Measurements from ENCODE around the gene SAA1. TPM values are rescaled to one million over a fixed set of nuclear protein-coding genes. Genes with fewer than 3 reads are reported as not detected.

SAA1 gene
- polyA plus RNA-seq, 1 donor (not counting 4 experiments of a cell fraction or from before 2014, with no cell fraction given) = 27.5 TPM

GRCh38 chr11:18222814-18223421 lies 43.1 kb upstream of the SAA1 start:
- Histone ChIP-seq H3K4me3 (ENCODE audit: control insufficient read depth in 2 of 3, extremely low read depth in 1 of 3, insufficient read depth in 2 of 3, low read depth in 1 of 3, low read length in 3 of 3) (no peak overlapping the region), H3K9me1 (ENCODE audit: control insufficient read depth, extremely low read depth, insufficient read depth, low read length) (no peaks in the 10 kb centered on the region), H2AFZ (ENCODE audit: control insufficient read depth, low read length) (no peak overlapping the region), H3K9ac (ENCODE audit: control insufficient read depth, extremely low read depth, insufficient read depth, low read length) (no peak overlapping the region), H3K27me3 (ENCODE audit: control insufficient read depth, extremely low read depth, insufficient read depth, low read length) (peaks cover 4% of the 10 kb centered on the region), H4K20me1 (ENCODE audit: control insufficient read depth, extremely low read depth, insufficient read depth, low read length) (no peaks in the 10 kb centered on the region), H3K4me2 (ENCODE audit: control insufficient read depth, extremely low read depth, insufficient read depth, low read depth, low read length) (no peak overlapping the region), H3K4me1 (ENCODE audit: control insufficient read depth, extremely low read depth, insufficient read depth, low read length) (no peaks in the 10 kb centered on the region), H3K36me3 (ENCODE audit: control insufficient read depth in 2 of 2, extremely low read depth in 1 of 2, insufficient read depth in 2 of 2, low read length in 2 of 2) (no peaks in the 10 kb centered on the region), H3K27ac (ENCODE audit: control insufficient read depth, insufficient read depth, low read length) (no peak overlapping the region), H3K79me2 (ENCODE audit: control insufficient read depth, insufficient read depth, low read length) (no peaks in the 10 kb centered on the region), H3K9me3 (ENCODE audit: control insufficient read depth, low read depth, low read length) (no peaks in the 10 kb centered on the region)
- dilution Hi-C loops (cut with MboI; ENCODE audit: extremely low pct_ligation_motif_present, low sequenced_read_pairs) = no loop called here
- no peak for TF ChIP-seq CTCF (optimal IDR thresholded peaks at IDR 0.05 in 1 of 3, IDR thresholded peaks at IDR 0.05 in 1 of 3, conservative IDR thresholded peaks at IDR 0.05 in 1 of 3; ENCODE audit: extremely low read depth in 1 of 3, insufficient read depth in 2 of 3, low read length in 3 of 3)
- no peak for TF ChIP-seq EZH2 (IDR thresholded peaks at IDR 0.05; ENCODE audit: low read length)
- no peak for DNase-seq (ENCODE audit: low read depth, low spot score)
- no peak for FAIRE-seq

GRCh38 chr11:18223591-18224387 lies 42.3 kb upstream of the SAA1 start:
- Histone ChIP-seq H3K9ac (ENCODE audit: control insufficient read depth, extremely low read depth, insufficient read depth, low read length) (no peak overlapping the region), H3K27ac (ENCODE audit: control insufficient read depth, insufficient read depth, low read length) (no peak overlapping the region), H3K4me2 (ENCODE audit: control insufficient read depth, extremely low read depth, insufficient read depth, low read depth, low read length) (no peak overlapping the region), H3K4me3 (ENCODE audit: control insufficient read depth in 2 of 3, extremely low read depth in 1 of 3, insufficient read depth in 2 of 3, low read depth in 1 of 3, low read length in 3 of 3) (no peak overlapping the region), H4K20me1 (ENCODE audit: control insufficient read depth, extremely low read depth, insufficient read depth, low read length) (no peaks in the 10 kb centered on the region), H2AFZ (ENCODE audit: control insufficient read depth, low read length) (no peak overlapping the region), H3K27me3 (ENCODE audit: control insufficient read depth, extremely low read depth, insufficient read depth, low read length) (peaks cover 4% of the 10 kb centered on the region), H3K79me2 (ENCODE audit: control insufficient read depth, insufficient read depth, low read length) (no peaks in the 10 kb centered on the region), H3K9me1 (ENCODE audit: control insufficient read depth, extremely low read depth, insufficient read depth, low read length) (no peaks in the 10 kb centered on the region), H3K9me3 (ENCODE audit: control insufficient read depth, low read depth, low read length) (no peaks in the 10 kb centered on the region), H3K36me3 (ENCODE audit: control insufficient read depth in 2 of 2, extremely low read depth in 1 of 2, insufficient read depth in 2 of 2, low read length in 2 of 2) (no peaks in the 10 kb centered on the region), H3K4me1 (ENCODE audit: control insufficient read depth, extremely low read depth, insufficient read depth, low read length) (no peaks in the 10 kb centered on the region)
- TF ChIP-seq EZH2 (IDR thresholded peaks at IDR 0.05; ENCODE audit: low read length) (no peak), CTCF (optimal IDR thresholded peaks at IDR 0.05 in 1 of 3, IDR thresholded peaks at IDR 0.05 in 1 of 3, conservative IDR thresholded peaks at IDR 0.05 in 1 of 3; ENCODE audit: extremely low read depth in 1 of 3, insufficient read depth in 2 of 3, low read length in 3 of 3) (no peak)
- dilution Hi-C loops (cut with MboI; ENCODE audit: extremely low pct_ligation_motif_present, low sequenced_read_pairs) = no loop called here
- no peak for FAIRE-seq
- DNase-seq (ENCODE audit: low read depth, low spot score) = no peak

Data from keratinocyte (primary cell).